GM19043 (cell line): ENCODE measurements around the gene FAM13A.
A peak's percentile ranks its signal among the peaks of the same experiment; 100 is the strongest.

Experiments used
- ATAC-seq: cut with Tn5 transposase; IDR thresholded peaks from one replicate; pipeline ENCODE4 v1.9.1; 2021; ENCODE audit warnings: low read depth; ENCODE audit not compliant: unreplicated experiment

FAM13A gene

DNA sequence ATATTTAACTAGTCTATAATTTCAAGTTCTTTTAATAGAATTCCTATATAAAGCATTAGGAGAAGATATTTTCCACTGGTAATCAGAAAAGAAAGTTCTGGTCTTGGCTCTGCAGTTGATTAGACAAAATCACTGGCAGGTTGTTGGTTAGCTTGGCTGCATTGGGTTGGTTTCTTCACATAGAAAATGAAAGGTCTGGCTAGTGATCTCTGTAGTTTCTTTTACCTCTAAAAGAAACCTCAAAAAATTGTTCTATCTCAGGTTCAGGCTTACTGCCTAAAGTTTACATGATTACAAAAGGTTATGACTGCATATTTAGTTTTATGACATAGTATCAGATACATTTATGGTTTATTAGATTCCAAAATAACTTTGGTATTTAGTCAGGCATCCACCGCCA, 263.5 kb downstream of the FAM13A start:
- no peak for ATAC-seq

DNA sequence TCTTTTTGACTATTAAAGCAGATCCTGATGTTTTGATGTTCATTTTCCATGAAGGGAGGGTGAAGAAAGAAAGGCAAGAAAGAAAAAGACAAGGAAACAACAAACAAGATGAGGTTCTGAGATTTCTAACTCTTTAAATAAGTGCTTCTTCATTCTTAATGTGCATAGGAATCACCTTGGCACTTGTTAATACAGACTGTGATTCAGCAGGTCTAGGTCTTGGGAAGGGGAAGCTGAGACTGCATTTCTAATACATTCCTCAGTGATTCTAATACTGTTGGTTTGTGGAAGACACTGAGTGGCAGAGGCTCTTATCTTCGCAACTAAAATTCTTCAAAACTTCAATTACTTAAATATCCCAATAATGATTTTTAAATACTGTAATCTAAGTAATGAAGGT, 264.2 kb downstream of the FAM13A start:
- no peak for ATAC-seq

DNA sequence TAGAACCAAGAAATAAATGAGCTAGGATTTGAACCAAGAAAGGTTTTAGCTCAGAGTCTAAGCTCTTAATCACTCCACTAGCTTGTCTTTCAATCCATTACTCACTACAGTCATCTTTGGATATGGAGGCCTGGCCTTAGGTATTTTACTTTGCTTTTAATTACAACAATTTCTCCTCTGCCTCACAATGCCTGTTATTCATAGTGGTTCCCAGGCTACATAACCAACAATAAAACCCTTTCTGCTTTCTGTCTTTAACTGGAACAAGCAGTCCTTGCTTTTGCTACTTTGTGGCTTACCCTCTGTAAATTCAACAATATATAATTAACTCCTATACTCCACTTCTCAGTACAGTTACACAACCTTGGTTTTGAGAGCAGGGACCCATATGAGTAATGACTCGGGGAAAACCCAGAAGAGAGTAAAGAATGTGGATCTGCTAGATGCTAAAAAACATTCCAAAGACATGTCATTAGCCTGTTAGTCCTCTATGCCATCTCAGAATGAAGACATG, 264.7 kb downstream of the FAM13A start:
- ATAC-seq = no peak

DNA sequence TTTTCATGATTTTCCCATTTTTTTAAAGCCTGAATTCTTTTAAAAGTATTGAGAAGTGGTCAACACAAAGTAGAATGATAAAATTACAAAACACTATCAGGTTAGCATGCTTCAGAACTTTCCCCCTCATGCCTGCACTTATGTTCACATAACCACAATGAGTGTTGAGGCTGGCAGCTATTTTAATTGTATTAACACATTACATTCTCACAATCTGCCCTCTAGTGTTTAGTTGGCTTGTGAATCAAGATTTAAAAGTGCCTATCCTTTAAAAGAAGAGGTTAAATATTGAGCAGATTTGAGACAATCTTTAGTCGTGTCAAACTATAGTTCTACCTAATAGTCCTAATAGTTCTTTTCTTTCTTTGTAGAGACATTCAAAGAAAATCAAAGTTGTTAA, 265.7 kb downstream of the FAM13A start:
- no peak for ATAC-seq

DNA sequence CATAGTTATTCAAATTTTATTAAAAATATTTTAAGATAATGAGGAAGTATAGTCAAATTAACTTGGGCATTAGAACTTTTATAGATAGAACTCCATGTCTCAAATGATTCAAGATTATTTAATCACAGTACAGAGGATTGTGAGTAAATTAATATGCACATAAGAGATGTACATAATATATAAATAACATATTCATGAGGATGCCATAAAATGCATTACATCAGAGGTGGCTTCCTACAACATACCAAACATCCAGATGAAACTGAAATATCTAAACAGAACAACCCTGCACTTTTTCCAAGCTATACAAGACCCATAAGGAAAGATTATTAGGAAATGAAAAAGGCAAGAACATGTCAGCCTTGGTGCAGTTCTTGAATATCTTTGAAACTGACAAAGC, 268.1 kb downstream of the FAM13A start:
- no peak for ATAC-seq

DNA sequence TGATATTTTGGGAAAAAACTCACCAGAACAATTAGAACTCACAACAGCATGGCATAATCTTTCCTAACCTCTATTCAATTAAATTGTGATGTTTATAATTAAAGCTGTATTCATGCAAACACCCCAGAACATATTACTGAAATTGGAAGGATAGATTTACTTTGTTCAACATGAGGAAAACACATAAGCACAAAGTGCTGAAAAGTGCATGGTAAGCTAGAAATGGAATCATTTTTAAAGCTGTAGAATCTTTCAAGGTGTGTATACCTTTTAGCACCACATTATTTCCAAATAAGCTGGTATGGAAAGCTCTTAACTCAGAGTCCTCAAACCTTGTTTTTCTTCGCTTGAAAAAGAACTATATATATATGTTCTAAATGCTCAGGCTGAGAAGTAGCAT, 268.6 kb downstream of the FAM13A start:
- ATAC-seq = no peak

DNA sequence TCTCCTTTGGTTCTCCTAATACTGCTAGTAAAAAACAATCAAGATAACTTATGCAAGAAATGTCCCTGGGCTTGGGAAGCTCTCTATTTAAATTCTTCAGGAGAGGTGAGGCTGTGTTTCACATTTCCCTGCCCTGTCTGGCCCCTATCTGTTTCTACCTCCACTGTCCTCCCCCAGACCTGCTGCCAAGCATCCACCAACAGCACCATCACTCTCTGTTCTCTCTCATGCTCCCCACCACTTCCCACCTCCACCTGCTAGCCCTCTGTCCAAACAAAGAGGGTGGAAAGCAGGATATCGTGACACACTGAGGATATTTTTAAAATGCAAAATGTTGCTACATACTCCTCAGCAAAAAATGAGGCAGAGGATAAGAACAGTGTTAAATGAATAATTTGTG, 271.0 kb downstream of the FAM13A start:
- ATAC-seq = no peak

DNA sequence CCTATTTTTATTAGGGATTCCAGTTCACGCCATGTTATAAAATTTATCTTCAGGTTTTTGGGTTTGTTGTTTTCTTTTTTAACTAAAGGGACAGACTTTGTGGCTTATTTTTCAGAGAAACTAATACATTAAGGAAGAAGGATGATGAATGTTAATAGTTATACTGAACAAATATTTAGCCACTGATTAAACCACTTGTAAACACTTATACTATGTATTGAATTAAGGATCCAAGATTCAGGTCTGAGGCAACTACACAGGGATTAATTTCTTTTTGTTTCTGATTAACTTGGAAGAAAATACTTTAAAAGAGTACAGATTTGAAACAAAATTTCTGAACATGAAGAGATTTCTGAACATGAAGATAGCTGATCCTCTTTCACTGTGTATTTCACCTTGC, 276.6 kb downstream of the FAM13A start:
- no peak for ATAC-seq

DNA sequence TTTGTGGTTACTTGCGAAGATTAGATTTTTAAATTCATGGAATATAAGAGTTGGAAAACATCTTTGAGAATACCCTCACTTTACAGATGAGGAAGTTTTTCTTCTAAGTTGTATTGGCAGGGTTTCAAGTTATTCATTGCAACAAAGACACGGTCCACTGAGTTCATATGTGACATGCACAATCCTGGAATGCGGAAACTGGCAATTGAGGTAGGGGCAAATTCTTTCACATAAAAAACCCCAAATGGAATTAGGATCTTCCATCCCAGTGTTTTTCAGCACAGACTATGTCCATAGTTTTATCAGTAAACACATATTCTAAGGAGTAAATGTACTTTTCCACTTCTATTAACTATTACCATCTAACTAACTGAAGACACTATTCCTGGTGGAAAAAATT, 277.6 kb downstream of the FAM13A start:
- no peak for ATAC-seq

DNA sequence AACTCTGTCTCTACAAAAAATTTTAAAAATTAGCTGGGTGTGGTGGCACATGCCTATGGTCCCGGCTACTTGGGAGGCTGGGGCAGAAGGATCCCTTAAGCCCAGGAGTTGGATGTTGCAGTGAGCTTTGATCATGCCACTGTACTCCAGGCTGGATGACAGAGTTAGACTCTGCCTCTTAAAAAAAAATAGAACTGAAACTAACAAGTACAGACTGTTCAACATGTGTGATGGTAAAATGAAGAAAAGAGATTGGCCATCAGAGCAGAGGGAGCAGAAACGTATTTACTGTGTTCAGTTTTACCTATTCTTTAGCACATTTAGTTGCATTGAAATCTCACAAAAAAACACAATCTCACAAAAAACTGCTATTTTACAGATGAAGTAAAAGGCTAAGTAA, 281.5 kb downstream of the FAM13A start:
- ATAC-seq = peak; percentile 63

DNA sequence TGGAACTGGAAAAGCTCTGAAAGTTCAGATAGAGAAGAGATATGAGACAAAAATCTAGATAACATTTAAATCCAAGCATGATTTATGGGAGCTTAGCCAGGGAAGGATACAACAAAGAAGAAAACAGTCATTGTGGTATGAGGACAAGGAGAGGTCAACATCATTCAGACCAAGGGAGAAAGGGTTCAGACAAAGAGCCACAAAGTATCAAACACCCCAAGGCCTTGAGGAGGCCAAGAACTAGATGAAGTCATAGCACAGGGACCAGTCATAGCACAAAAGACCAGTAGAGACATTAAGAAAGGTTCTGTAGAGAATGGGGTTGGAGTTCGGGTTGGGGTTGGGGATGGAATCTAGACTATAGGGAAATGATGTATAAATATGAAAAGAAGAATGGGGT, 282.0 kb downstream of the FAM13A start:
- ATAC-seq = no peak

DNA sequence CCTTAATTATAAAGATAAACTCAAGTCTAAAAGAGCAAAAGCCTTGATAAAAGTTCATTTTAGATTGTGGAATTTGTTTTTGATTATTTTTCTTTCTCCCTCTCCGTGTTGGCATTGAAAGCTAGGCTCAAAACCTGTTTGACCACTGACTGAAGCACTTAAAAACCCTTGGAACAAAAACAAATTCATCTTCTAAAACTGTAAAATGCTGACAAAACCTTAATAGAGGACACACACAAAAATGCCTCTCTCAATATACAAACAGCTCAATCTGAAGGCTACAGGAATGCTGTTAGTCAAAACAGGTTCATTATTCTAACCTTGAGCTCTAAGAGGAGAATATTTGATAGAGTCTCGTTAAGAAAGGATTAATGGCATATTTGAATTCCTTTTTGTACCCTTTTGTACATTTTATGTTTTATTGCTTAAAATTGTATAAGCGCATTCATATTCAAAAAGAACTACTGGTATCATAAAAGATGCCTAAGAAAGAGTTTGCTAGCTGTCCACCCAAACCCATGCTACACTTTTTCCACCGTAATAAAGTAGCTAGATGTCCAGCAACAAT, 285.0 kb downstream of the FAM13A start:
- no peak for ATAC-seq

DNA sequence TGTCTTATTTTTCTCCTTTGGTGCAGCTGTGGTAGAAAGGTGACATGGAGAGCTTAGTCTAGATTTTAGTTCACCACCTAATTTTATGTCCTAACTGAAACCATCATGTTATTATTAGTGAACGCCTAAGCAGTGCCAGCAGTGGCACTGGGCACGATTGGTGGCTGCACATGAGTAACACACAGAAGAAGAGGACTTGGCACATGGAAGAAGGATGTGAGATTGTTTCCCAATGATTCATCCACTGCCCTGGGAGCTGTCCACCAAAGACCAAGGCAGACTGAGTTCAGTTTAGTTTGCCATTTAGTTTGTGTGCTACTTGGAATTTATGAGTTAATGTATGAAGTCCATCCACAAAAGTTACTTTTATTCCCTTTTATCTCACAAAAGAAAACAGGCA, 291.3 kb downstream of the FAM13A start:
- ATAC-seq = no peak

DNA sequence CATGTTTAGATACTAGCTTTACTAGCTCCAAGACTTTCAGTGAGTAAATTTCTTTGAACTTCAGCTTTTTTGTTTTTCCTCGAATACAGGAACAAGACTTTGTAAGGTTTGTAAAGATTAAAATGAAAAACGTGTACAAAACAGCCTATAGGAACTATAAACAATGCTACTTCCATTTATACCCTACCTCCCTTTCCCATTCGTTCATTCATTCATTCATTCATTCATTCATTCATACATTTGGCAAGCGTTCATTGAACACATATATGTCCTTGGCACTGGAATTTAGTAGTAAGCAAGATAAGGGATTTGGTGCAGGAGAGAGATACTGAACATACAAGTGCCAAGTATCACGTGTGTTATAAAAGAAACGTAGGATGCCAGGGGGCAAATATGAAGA, 293.9 kb downstream of the FAM13A start:
- ATAC-seq = no peak

DNA sequence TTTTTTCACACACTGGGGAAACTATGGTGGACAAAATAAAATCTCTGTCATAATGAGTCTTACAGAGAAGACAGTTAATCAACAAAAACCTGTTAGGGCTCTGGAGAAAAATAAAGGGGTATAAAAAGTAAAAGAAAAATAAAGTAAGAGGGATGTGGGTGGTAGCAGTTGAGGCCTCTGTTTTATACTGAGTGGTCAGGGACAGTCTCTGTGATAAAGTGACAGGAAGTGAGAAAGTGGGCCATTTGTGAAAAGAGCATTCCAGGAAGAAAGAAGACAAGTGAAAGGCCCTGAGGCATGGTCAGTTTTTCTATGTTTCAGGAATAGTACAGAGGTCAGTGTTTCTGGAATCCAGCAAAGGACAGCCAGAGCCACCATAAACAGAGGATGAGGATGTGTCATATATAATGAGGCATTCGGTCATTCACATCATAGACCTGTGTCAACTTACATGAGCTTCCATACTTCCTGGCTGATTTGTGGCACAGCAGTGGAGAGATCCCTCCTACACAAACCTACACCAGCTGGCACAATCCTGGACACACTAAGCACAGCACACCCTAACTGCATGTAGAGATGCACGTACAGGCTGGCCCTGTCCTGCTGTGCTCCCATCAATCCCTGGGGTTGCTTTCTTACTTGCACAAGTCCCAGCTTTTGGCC, 295.0 kb downstream of the FAM13A start:
- ATAC-seq = no peak

DNA sequence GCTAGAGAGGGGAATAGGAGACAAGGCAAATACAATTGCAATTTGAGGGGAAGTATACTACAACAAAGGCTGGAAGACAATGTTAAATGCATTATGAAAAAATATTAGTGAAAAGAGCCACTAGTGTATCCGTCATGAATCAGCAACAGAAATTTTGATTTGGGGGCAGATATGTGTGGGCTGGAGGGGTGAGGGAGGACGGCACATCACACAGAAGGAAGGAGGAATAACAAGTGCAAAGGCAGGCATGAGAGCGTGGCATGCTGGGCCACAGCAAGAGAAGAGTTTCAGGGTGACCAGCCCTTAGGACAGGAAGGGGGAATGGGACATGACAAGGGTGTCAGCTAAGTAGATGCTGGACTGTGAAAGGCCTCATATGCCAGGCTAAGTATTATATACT, 295.6 kb downstream of the FAM13A start:
- no peak for ATAC-seq

DNA sequence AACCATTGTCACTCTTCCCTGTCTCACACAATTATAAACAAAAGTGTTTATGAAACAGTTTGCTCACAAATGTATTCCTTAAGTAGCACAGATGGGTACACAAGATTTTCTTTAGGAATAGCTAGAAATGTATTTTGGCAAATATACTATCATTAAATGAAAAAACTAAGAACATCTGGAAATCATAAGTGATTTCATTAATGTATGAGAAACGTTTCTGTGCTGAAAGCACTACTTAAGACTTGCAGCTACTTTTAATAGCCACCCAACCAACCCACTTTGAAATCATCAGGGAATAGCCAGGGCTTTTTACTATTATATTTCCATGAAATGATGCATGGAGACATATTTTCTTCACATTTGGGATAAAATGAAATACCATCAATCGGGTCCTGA, 297.1 kb downstream of the FAM13A start:
- no peak for ATAC-seq

DNA sequence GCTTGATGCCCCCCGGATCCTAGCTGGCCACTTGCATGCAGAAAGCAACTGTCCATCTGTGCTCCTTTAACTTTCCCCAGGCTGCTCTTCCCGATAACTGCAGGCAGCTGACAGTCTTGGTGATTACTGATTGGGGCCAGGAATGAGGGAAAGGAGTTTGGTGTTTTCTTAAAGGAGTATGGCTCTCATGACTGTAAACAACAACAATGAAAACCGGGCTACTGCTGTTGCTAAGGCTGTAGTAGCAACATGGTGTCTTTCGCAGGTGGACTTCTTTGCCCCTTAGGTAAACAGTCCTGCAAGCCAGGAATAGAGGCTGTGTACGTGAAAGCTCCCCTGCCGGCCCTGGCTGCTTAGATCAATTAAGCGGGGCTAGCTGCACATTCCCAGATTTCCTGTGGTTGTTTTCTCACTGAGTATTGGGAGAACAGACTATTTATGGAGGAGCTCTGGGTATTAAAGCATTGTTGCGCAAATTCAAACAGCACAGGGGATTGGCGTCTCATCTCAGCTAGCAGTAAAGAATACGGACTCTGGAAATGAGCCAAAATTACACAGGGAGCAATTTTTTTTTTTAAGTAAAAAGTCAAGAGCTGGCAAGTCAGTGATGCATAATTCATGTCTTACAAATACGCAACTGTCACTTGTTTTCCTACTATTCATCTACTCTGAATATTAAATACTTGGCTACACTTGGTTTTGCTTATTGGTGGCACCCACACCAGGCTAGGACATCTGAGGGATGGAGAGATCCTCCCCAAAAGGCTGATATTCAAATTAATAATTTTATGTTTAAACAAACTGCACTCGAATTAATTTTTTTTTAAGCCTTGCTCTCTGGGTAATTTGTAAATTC, 297.7 kb downstream of the FAM13A start:
- no peak for ATAC-seq

DNA sequence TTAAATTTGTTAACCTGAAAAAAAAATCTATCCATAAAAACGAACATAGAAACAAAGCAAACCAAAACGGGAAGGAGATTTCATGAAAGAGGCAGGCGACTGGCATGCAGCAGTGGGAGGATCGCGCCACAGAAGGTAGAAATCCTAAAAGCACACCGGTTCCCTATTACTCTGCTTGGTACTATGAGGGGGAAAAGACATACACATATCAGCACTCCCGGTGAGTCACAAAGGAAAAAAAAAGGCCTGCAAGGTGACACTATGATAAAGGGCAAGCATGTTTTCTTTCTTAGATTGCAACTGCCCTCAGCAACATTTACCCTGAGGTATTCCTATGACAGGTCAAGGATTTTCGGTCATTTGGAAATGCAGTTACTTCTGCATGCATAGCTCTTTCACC, 298.7 kb downstream of the FAM13A start:
- ATAC-seq = no peak

DNA sequence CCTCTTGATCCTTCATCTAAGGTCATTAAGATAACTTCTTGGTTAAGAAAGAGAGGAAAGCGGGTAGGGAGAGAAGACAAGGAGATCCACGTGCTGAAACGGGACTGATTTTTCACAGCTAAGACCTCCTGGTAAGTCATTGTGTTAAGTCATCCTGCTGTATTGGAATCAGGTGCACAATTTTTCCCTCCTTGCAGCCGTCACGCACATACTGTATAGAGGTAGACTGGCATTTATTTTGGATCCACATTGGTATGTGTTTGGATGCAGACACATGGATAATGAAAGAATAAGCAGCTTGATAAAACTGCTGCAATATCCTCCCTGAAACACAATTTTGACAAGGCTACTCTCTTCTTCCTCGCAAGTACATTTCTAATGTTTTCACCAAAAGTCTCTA, 299.2 kb downstream of the FAM13A start:
- ATAC-seq = no peak

DNA sequence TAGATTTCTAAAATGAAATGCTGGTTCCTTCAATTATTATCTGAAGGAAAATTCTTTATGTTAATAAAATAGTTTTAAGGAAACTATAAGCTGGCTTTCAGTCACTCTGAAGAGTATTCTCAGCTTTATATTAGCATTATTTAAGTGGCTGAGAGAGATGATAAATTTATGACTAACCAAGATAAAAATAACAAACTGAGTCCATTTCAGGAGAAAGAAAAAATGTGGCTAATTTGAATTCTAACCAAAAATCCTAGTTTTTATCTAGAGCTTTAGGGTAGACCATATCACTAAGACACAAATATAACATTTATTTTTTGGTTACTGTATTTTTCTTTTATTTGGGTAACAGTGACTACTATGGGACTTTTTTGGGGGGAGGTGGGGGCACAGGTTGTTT, 299.9 kb downstream of the FAM13A start:
- no peak for ATAC-seq

DNA sequence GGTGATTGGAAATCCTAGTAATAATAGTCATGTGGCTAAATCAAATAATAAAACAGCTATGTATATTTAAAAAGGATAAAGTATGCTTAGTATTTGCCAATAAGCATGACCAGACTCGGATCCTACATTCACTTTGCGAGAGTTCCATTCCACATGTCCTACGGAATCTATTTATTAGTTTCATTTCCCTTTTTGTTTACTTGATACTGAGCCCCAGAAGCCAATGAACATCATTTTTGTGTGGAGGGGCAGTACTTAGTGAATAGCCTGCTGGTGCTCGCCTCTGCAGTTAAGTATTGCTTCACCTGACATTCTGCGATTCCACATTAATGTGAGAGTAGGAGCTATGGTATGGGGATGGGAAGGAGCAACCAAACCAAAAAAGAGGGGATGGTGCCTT, 300.8 kb downstream of the FAM13A start:
- ATAC-seq = no peak
